HG02884 (cell line): ENCODE measurements around the gene SBF2.
A peak's percentile ranks its signal among the peaks of the same experiment; 100 is the strongest.
"Not testable (repeated sequence)": the region's sequence is repeated elsewhere in the genome, so short reads cannot be mapped to it uniquely, and the experiment has no call there.

ENCODE experiments used
- ATAC-seq: cut with Tn5 transposase; IDR thresholded peaks from one replicate; pipeline ENCODE4 v1.9.1; 2021; ENCODE audit warnings: mild to moderate bottlenecking, moderate library complexity; ENCODE audit not compliant: unreplicated experiment

The SBF2 gene

DNA sequence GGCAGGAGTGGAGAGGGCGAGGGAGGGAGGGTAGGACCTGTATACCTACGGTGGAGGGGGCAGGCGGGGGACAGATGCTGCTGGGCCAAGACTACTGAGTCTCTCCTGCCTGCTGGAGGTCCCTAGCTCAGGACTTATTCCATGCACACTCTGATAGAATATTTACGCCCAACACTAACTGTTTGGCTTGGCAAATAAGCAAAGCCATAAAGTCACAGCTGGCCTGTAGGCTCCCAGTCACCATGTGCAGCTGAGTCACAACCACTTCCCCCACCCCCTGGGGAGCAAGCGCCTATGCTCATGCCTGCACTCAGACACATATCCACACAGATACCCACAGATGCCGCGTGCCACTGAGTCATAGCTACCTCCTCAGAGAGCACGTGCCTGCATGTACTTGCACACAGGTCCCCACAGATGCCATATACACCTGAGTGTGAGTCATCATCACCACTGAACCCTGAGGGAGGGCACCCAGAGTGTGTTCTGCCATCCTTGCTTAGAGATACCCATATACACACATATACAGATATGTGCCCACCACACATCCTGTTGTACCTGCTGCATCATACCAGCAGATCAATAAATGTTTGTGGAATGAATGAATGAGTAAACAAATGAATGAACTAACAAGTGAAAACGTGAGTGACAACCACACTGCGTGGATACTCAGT is 534.4 kb downstream of the SBF2 start:
- ATAC-seq: peak; percentile 38

GRCh38 chr11:9758637-9759518 is 535.1 kb downstream of the SBF2 start:
- no peak for ATAC-seq

DNA sequence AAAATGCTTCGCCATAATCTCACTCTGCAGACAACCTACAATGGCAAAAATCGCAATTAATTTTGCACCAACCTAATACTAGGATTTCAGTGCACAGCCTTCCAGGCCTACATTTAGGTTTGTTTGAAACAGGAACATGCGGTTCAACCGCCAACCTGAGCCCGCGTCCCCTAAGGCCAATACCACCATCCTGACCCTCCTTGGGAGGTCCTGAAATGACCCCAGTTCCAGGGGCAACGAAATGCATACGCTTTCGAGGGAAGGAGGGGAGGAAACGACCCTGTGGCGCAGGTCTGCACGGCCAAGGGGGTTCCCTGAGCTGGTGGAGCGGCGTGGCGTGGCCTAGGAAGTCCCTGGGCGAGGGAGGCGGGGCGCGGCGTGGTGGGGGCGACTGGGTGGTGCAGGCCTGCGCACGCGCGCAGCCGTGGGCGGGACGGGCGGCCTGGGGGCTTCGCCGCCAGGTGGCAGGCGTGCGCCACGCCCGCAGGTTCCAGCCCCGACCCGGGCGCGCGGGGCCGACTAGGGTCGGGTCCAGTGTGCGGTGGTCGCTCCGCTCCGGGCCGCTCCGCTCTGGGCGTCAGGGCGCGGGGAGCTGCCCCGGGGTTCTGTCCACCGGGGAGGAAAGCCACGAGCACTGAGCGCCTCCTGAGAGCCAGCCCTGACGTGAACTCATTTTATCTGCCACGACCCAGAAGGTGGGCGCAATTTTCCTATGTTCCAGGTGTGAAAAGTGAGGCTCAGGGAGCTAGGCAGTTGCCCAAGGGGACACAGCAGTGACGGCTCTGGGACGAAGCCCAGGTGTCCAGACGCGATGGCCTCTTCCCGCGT is 536.0 kb downstream of the SBF2 start:
- ATAC-seq: peak; percentile 42

- ATAC-seq: no peak
Observed at GRCh38 chr11:9756878-9757277, 537.1 kb downstream of the SBF2 start.

DNA sequence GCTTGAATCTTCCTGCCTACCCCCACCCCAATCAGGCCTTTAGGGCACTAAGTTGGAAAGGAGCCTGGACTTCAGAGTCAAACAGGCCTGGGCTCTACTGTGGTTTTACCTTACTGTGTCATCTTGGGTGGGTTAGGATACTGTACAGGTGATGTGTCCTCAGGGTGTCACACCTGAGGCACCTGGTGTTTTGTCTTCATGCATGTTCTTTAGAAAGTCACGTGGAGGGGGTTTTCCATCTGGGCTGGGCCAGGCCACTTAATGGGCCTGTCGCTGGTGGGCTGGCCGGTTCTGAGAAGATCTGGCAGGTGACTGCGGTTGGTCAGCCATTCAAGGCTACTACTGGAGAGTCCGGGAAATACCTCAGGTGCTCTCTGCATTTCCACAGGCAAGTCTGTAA is 537.6 kb downstream of the SBF2 start:
- ATAC-seq: no peak

DNA sequence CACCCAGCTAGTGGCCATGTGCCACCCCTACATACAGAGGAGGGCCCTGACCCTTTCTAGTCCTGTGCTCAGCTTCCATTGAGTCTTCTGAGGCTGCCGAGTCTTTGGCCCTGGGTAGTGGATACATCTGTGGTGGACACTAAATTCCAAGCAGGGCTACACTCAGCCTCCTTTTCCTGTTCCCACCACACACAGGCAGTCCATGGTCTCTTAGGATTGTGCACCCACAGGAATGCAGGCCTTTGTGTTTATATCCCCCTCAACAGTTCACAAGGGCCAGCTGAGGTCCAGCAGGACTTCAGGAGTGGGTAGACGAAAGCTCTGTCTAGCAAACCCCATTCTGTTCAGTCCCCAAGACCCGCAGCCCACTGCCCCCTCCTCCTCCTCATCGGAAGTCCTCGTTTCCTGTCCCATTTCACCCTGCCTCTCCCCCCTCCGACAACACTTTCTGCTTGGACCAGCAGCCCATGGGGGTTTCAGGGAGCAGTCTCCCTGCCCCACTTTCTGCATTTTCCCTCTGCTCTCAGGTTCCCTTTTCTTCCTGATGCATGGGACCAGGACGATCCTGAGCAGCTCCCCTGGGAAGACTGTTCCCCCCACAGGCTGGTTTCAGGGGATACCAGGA is 538.3 kb downstream of the SBF2 start:
- ATAC-seq: no peak

DNA sequence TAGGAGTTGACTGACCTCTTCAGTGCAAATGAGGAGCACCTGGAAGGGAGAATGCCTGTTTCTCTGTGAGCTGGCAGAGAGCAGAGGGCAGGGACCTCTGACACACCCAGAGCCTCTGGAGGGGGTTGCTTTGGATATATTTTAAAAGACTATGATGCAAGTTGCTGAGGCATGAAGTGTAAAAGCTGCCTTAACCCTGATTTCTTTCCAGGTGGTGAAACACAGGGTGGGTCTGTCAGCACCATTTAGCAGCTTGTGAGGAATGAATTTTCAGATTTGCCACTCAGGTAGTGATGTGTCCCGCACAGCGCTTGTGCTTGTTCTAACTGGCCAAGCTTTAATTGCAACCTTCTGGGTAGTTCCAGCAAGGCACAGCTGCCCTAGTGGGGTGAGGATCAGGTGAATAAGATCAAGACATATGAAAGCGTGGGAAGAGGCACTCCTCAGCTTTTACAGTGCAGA is 540.0 kb downstream of the SBF2 start:
- ATAC-seq: no peak

GRCh38 chr11:9753021-9753420 is 541.0 kb downstream of the SBF2 start:
- ATAC-seq: no peak

DNA sequence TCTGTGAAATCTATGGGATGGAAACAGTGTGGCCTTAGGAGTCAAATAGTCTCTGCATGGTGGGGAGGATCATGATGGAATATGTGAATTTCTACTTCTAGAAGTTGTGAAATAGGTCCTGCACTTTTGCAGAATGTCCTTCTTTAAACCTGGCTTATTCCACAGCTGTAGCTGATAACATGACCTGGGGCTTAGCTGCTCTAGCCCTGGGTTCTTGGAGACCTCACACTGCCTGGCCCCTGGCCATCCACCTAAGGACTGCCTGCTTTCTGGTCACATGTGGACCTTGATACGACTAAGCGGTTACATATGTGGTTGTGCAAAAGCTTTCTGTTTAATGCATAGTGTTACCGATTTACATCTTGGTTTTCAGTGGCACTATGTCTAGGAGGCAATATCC is 541.9 kb downstream of the SBF2 start:
- no peak for ATAC-seq

GRCh38 chr11:9750551-9750950 is 543.5 kb downstream of the SBF2 start:
- ATAC-seq: no peak

GRCh38 chr11:9748361-9748970 is 545.6 kb downstream of the SBF2 start:
- ATAC-seq: peak; percentile 77

DNA sequence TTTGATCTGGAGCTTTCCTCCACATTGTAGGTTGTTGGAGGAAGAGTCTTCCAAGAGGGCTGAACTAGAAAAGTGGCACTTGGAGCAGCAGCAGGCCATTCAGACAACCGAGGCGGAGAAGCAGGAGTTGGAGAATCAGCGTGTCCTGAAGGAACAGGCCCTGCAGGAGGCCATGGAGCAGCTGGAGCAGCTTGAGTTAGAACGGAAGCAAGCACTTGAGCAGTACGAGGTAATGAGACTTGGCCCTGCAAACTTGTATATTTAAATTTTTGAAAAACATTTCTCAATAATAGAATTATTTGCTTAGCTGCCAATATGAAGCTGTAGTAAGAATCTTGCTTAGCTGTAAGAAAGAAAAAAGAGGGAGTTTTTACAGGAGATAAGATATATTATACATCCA is 546.2 kb downstream of the SBF2 start:
- no peak for ATAC-seq

GRCh38 chr11:9747229-9747628 is 546.8 kb downstream of the SBF2 start:
- no peak for ATAC-seq

DNA sequence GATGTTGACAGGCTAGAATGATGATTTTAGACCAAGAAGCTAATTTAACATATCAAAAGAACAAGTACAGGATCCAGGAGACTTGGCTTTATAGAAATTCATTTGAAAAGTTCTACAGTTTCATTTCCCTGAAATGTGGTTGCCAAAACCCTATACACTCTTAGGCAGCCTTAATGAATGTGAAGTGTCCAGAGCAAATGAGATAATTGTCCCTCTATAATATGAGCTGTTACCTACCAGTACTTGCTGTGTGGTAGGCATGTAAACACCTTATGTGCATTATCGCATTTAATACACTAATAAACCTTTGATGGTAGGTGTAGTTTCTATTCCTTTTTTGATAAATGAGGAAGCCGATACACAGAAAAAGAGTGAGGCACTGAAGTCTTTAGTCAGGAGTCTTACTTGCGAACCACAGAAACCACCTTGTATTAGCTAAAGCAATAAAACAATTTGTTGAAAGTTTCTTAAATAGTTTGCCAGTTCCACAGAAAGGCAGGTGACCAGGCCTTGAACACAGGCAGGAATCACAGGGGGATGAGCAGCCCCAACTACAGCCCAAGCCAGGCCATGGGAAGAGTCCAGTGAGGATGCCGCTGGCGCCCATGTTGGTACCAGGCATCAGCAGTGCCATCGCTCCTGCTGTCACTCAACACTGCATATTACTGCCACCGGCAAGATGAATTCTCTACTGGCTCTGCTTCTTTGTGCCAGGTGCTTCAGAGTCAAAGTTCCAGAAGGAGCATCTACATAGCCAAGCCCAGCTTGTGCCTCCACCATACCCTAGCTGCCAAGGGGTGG is 548.4 kb downstream of the SBF2 start:
- no peak for ATAC-seq

DNA sequence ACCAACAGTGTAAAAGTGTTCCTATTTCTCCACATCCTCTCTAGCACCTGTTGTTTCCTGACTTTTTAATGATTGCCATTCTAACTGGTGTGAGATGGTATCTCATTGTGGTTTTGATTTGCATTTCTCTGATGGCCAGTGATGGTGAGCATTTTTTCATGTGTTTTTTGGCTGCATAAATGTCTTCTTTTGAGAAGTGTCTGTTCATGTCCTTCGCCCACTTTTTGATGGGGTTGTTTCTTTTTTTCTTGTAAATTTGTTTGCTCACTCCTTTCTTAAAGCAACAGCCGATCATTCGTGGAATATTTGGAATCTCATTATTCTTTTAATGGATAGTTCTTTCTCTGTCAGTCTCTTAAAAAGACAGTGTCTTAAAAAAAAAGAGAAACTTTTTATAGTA is 550.5 kb downstream of the SBF2 start:
- ATAC-seq: not testable (repeated sequence)

DNA sequence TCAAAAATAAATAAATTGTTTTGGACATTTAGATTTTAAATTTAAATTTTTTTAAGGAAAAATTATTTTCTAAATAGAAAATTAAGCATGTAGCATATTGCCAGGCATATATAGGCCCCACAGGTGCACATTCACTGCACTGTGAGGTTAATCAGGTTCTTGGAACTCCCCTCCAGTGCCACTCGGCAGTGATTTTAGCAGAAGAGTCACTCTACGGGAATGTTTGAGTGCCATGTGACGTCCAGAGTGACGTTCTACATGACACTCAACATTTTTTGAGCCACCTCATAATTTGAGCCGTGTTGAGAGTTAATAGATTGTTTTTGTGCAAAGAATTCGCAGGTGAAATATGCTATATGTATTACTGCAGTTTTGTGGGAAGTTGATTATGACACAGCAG is 552.8 kb downstream of the SBF2 start:
- ATAC-seq: no peak

- no peak for ATAC-seq
Observed at GRCh38 chr11:9740202-9740883, 553.7 kb downstream of the SBF2 start.

- no peak for ATAC-seq
Observed at GRCh38 chr11:9739123-9739900, 554.7 kb downstream of the SBF2 start.
